Measurements from ENCODE around the gene DOC2A. TPM values are rescaled to one million over a fixed set of nuclear protein-coding genes. Genes with fewer than 3 reads are reported as not detected.
A peak's percentile ranks its signal among the peaks of the same experiment; 100 is the strongest.

The DOC2A gene
- total RNA-seq, 4 donors from 2014 or later = 7.2 to 28.8 (median 9.7) TPM

GRCh38 chr16:29993191-29993902 is 17.5 kb downstream of the DOC2A start:
- H3K9me3 ChIP-seq = no peaks in the 10 kb centered on the region
- TF ChIP-seq POLR2AphosphoS5 (IDR thresholded peaks at IDR 0.05) = no peak
- H3K4me3 ChIP-seq = no peak overlapping the region
- H3K36me3 ChIP-seq = peaks cover 0 to 7% (median 0%) of the 10 kb centered on the region in 4 donors
- in situ Hi-C loops (cut with MboI; ENCODE audit: low pct_ligation_motif_present in 1 of 4, low pct_unique_long_range_greater_than_20kb in 1 of 4, low sequenced_read_pairs in 3 of 4) (no loop called here), intact Hi-C loops (cut with DNase I; ENCODE audit: low total_unique reads) (no loop called here)
- WGBS, 2 donors (ENCODE audit: low coverage in 1 of 2) = 87 to 92% methylated on average over 5 to 24 of the region's 25 CpGs
- no peak overlapping the region for H3K27ac ChIP-seq
- no peak for DNase-seq
- peaks cover 11 to 44% (median 27%) of the 10 kb centered on the region in 4 donors for H3K4me1 ChIP-seq
- H3K27me3 ChIP-seq = no peaks in the 10 kb centered on the region

GRCh38 chr16:29992344-29992967 is 18.4 kb downstream of the DOC2A start:
- peaks cover 0 to 8% (median 3%) of the 10 kb centered on the region in 4 donors for H3K36me3 ChIP-seq
- in situ Hi-C loops (cut with MboI; ENCODE audit: low pct_ligation_motif_present in 1 of 4, low pct_unique_long_range_greater_than_20kb in 1 of 4, low sequenced_read_pairs in 3 of 4) = no loop called here
- no peak for TF ChIP-seq EP300 (IDR thresholded peaks at IDR 0.05; ENCODE audit: low read depth)
- no peak for TF ChIP-seq POLR2AphosphoS5 (IDR thresholded peaks at IDR 0.05)
- no peak for TF ChIP-seq POLR2A (IDR thresholded peaks at IDR 0.05)
- no peak for TF ChIP-seq CTCF (IDR thresholded peaks at IDR 0.05)
- 60 to 62% methylated on average over 5 to 7 of the region's 7 CpGs for WGBS, 2 donors (ENCODE audit: low coverage in 1 of 2)
- no peaks in the 10 kb centered on the region for H3K9me3 ChIP-seq
- H3K4me1 ChIP-seq = peaks cover 11 to 44% (median 27%) of the 10 kb centered on the region in 4 donors
- H3K27ac ChIP-seq = no peak overlapping the region
- intact Hi-C loops (cut with DNase I; ENCODE audit: low total_unique reads) = no loop called here
- no peak overlapping the region for H3K4me3 ChIP-seq
- DNase-seq = no peak
- no peaks in the 10 kb centered on the region for H3K27me3 ChIP-seq

GRCh38 chr16:29991571-29991904 is 19.3 kb downstream of the DOC2A start:
- intact Hi-C loops (cut with DNase I; ENCODE audit: low total_unique reads) = no loop called here
- no peaks in the 10 kb centered on the region for H3K9me3 ChIP-seq
- TF ChIP-seq CTCF (IDR thresholded peaks at IDR 0.05) (no peak), POLR2A (IDR thresholded peaks at IDR 0.05) (no peak), EP300 (IDR thresholded peaks at IDR 0.05; ENCODE audit: low read depth) (no peak), POLR2AphosphoS5 (IDR thresholded peaks at IDR 0.05) (no peak)
- no peak for DNase-seq
- peaks cover 0 to 17% (median 8%) of the 10 kb centered on the region in 4 donors for H3K36me3 ChIP-seq
- WGBS, 2 donors (ENCODE audit: low coverage in 1 of 2) = 94% methylated on average over 5 of the region's 5 CpGs; no CpG with 5 or more reads in 1 of the 2 donors
- no peak overlapping the region for H3K27ac ChIP-seq
- no peak overlapping the region for H3K4me3 ChIP-seq
- H3K4me1 ChIP-seq = peaks cover 7 to 35% (median 20%) of the 10 kb centered on the region in 4 donors
- no peaks in the 10 kb centered on the region for H3K27me3 ChIP-seq
- in situ Hi-C loops (cut with MboI; ENCODE audit: low pct_ligation_motif_present in 1 of 4, low pct_unique_long_range_greater_than_20kb in 1 of 4, low sequenced_read_pairs in 3 of 4) = no loop called here

GRCh38 chr16:29990883-29991570 is 19.8 kb downstream of the DOC2A start:
- DNase-seq = no peak
- Histone ChIP-seq H3K36me3 (peaks cover 0 to 22% (median 10%) of the 10 kb centered on the region in 4 donors), H3K9me3 (no peaks in the 10 kb centered on the region), H3K27me3 (no peaks in the 10 kb centered on the region), H3K4me1 (peaks cover 7 to 34% (median 19%) of the 10 kb centered on the region in 4 donors), H3K27ac (peak overlapping the region in 1 of 4 donors; percentile 18), H3K4me3 (no peak overlapping the region)
- WGBS, 2 donors (ENCODE audit: low coverage in 1 of 2) = 89% methylated on average over 32 of the region's 35 CpGs; no CpG with 5 or more reads in 1 of the 2 donors
- no peak for TF ChIP-seq POLR2AphosphoS5 (IDR thresholded peaks at IDR 0.05)
- no peak for TF ChIP-seq POLR2A (IDR thresholded peaks at IDR 0.05)
- no peak for TF ChIP-seq EP300 (IDR thresholded peaks at IDR 0.05; ENCODE audit: low read depth)
- no peak for TF ChIP-seq CTCF (IDR thresholded peaks at IDR 0.05)
- in situ Hi-C loops (cut with MboI; ENCODE audit: low pct_ligation_motif_present in 1 of 4, low pct_unique_long_range_greater_than_20kb in 1 of 4, low sequenced_read_pairs in 3 of 4) = no loop called here
- intact Hi-C loops (cut with DNase I; ENCODE audit: low total_unique reads) = no loop called here
